ENCODE results near the gene SLC15A3.

The SLC15A3 gene

GRCh38 chr11:60939855-60940254 lies 12.1 kb downstream of the SLC15A3 start:
- no peaks in the 10 kb centered on the region for H3K27me3 ChIP-seq (ENCODE audit: control insufficient read depth, low read length)
- no peak overlapping the region for H3K27ac ChIP-seq (ENCODE audit: low read depth, low read length)
- no peak overlapping the region for H3K4me2 ChIP-seq (ENCODE audit: low read length)
- H3K36me3 ChIP-seq (ENCODE audit: control insufficient read depth, low read length): peaks cover 71% of the 10 kb centered on the region
- no peak overlapping the region for H3K4me3 ChIP-seq (ENCODE audit: low read length)
- H3K4me1 ChIP-seq (ENCODE audit: control insufficient read depth, low read length): peaks cover 32% of the 10 kb centered on the region
- H4K20me1 ChIP-seq (ENCODE audit: control insufficient read depth, insufficient read depth, low read depth, low read length): 0 out of 2 replicates have a peak, but pooled peaks cover 7% of the 10 kb centered on the region
- TF ChIP-seq CTCF (IDR thresholded peaks at IDR 0.05; ENCODE audit: low read depth, low read length, poor library complexity, severe bottlenecking): no peak
- TF ChIP-seq EZH2phosphoT487 (IDR thresholded peaks at IDR 0.05; ENCODE audit: borderline replicate concordance, low read length): no peak
- H3K9me2 ChIP-seq (replicated peaks; ENCODE audit: control insufficient read depth, low read length): no peaks in the 10 kb centered on the region
- H3K9me3 ChIP-seq (ENCODE audit: control insufficient read depth, insufficient read depth, low read length): no peaks in the 10 kb centered on the region
- H3K79me2 ChIP-seq (ENCODE audit: control insufficient read depth, low read length): peaks cover 17% of the 10 kb centered on the region
- H3F3A ChIP-seq (ENCODE audit: control insufficient read depth, insufficient read depth): no peaks in the 10 kb centered on the region

GRCh38 chr11:60939301-60939700 lies 12.7 kb downstream of the SLC15A3 start:
- 0 out of 2 replicates have a peak, but pooled peaks cover 7% of the 10 kb centered on the region for H4K20me1 ChIP-seq (ENCODE audit: control insufficient read depth, insufficient read depth, low read depth, low read length)

GRCh38 chr11:60938500-60938899 lies 13.5 kb downstream of the SLC15A3 start:
- H3K9me3 ChIP-seq (ENCODE audit: control insufficient read depth, insufficient read depth, low read length): no peaks in the 10 kb centered on the region
- H3K27ac ChIP-seq (ENCODE audit: low read depth, low read length): no peak overlapping the region
- H3K36me3 ChIP-seq (ENCODE audit: control insufficient read depth, low read length): peaks cover 59% of the 10 kb centered on the region
- peaks cover 7% of the 10 kb centered on the region for H3K79me2 ChIP-seq (ENCODE audit: control insufficient read depth, low read length)
- peaks cover 37% of the 10 kb centered on the region for H3K4me1 ChIP-seq (ENCODE audit: control insufficient read depth, low read length)
- no peak overlapping the region for H3K4me2 ChIP-seq (ENCODE audit: low read length)
- no peaks in the 10 kb centered on the region for H3K9me2 ChIP-seq (replicated peaks; ENCODE audit: control insufficient read depth, low read length)
- no peaks in the 10 kb centered on the region for H3F3A ChIP-seq (ENCODE audit: control insufficient read depth, insufficient read depth)
- no peak overlapping the region for H3K4me3 ChIP-seq (ENCODE audit: low read length)
- H4K20me1 ChIP-seq (ENCODE audit: control insufficient read depth, insufficient read depth, low read depth, low read length): 0 out of 2 replicates have a peak, but pooled peaks cover 7% of the 10 kb centered on the region
- TF ChIP-seq CTCF (IDR thresholded peaks at IDR 0.05; ENCODE audit: low read depth, low read length, poor library complexity, severe bottlenecking) (no peak), EZH2phosphoT487 (IDR thresholded peaks at IDR 0.05; ENCODE audit: borderline replicate concordance, low read length) (no peak)
- H3K27me3 ChIP-seq (ENCODE audit: control insufficient read depth, low read length): no peaks in the 10 kb centered on the region

More at GRCh38 chr11:60939301-60939700, 12.7 kb downstream of the SLC15A3 start:
- H3K9me2 ChIP-seq (replicated peaks; ENCODE audit: control insufficient read depth, low read length): no peaks in the 10 kb centered on the region
- H3K27ac ChIP-seq (ENCODE audit: low read depth, low read length): no peak overlapping the region
- peaks cover 65% of the 10 kb centered on the region for H3K36me3 ChIP-seq (ENCODE audit: control insufficient read depth, low read length)
- no peaks in the 10 kb centered on the region for H3F3A ChIP-seq (ENCODE audit: control insufficient read depth, insufficient read depth)
- H3K9me3 ChIP-seq (ENCODE audit: control insufficient read depth, insufficient read depth, low read length): no peaks in the 10 kb centered on the region
- no peak for TF ChIP-seq EZH2phosphoT487 (IDR thresholded peaks at IDR 0.05; ENCODE audit: borderline replicate concordance, low read length)
- no peak overlapping the region for H3K4me2 ChIP-seq (ENCODE audit: low read length)
- no peak overlapping the region for H3K4me3 ChIP-seq (ENCODE audit: low read length)
- H3K27me3 ChIP-seq (ENCODE audit: control insufficient read depth, low read length): no peaks in the 10 kb centered on the region
- H3K79me2 ChIP-seq (ENCODE audit: control insufficient read depth, low read length): peaks cover 12% of the 10 kb centered on the region
- H3K4me1 ChIP-seq (ENCODE audit: control insufficient read depth, low read length): peaks cover 32% of the 10 kb centered on the region

- TF ChIP-seq EZH2phosphoT487 (IDR thresholded peaks at IDR 0.05; ENCODE audit: borderline replicate concordance, low read length): no peak
- no peaks in the 10 kb centered on the region for H3K27me3 ChIP-seq (ENCODE audit: control insufficient read depth, low read length)
Measured at GRCh38 chr11:60937811-60938210, 14.2 kb downstream of the SLC15A3 start.

More at GRCh38 chr11:60937811-60938210, 14.2 kb downstream of the SLC15A3 start:
- Histone ChIP-seq H3K9me2 (replicated peaks; ENCODE audit: control insufficient read depth, low read length) (no peaks in the 10 kb centered on the region), H3K79me2 (ENCODE audit: control insufficient read depth, low read length) (peaks cover 3% of the 10 kb centered on the region), H3K27ac (ENCODE audit: low read depth, low read length) (no peak overlapping the region), H3K4me1 (ENCODE audit: control insufficient read depth, low read length) (peaks cover 39% of the 10 kb centered on the region), H3K9me3 (ENCODE audit: control insufficient read depth, insufficient read depth, low read length) (no peaks in the 10 kb centered on the region), H3F3A (ENCODE audit: control insufficient read depth, insufficient read depth) (peaks cover 4% of the 10 kb centered on the region), H4K20me1 (ENCODE audit: control insufficient read depth, insufficient read depth, low read depth, low read length) (0 out of 2 replicates have a peak, but pooled peaks cover 7% of the 10 kb centered on the region), H3K4me2 (ENCODE audit: low read length) (no peak overlapping the region), H3K36me3 (ENCODE audit: control insufficient read depth, low read length) (peaks cover 52% of the 10 kb centered on the region), H3K4me3 (ENCODE audit: low read length) (no peak overlapping the region)

Measured in DOHH2 (cell line).